GM19452 (cell line): ENCODE data around the gene SNTB2.

Source experiments
- ATAC-seq: cut with Tn5 transposase; IDR thresholded peaks from one replicate; pipeline ENCODE4 v1.9.1; 2021; ENCODE audit not compliant: unreplicated experiment

Gene SNTB2

DNA sequence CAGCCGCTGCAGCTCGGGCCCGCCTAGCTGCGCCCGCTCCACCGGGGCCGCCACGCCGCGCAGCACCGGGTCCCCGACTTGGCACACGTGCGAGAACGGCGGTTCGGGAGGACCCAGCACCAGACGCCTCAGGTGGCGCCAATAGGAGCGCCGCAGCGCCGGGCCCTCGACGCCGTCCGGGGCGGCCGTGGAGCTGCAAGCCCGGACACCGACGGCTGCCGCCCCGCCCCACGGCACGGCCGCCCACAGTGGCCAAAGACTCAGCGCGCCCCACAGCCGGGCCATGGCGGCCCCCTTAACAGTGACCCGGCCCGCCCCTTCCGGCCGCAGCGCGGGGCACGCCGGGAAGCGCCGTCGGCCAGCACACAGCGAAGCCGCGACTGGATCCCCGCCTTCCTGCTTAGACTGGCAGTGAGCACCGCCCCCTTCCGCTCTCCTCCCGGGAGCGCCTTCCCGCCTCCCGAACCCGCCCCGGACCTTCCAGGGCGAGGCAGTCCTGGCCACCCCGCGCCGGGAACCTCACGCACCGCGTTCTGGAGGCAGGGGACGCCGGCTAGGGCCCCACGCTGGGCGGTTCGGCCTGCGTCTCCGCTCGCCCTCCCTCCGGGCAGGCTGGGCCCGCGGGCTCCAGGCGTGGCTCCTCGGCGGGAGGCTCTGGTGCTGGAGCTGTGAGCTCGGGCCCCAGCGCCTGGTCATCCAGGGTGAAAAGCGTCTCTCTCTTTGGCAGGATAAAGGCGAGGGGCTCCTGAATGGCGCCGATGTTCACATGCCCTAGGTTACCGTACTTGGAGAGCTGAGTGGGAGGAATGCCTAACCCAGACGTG is 143.5 kb downstream of the SNTB2 start, which contains the start of gene PDF:
PDF (minus strand) TSS at position 303 of the 824 bp plus-strand sequence; CDS start at position 285, 18 bp downstream.
- peak; percentile 92 for ATAC-seq

DNA sequence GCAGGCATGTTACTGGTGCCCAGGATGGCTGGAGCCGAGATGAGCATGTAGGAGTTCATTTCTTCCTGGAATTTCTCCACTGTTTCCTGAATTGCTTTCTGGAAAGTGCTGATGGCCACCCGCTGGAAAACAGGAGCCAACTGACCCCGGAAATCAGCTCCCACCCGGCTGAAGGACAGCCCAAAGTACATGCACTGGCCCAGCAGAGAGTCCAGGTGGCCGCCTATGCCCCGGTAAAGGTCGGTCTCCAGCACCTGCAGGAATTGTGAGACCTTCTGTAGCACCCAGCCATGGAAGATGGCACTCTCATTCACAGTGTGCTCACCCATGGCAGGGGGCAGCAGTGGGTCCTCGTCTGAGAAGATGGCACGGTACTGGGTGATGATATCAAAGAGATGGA is 147.7 kb downstream of the SNTB2 start:
- no peak for ATAC-seq

DNA sequence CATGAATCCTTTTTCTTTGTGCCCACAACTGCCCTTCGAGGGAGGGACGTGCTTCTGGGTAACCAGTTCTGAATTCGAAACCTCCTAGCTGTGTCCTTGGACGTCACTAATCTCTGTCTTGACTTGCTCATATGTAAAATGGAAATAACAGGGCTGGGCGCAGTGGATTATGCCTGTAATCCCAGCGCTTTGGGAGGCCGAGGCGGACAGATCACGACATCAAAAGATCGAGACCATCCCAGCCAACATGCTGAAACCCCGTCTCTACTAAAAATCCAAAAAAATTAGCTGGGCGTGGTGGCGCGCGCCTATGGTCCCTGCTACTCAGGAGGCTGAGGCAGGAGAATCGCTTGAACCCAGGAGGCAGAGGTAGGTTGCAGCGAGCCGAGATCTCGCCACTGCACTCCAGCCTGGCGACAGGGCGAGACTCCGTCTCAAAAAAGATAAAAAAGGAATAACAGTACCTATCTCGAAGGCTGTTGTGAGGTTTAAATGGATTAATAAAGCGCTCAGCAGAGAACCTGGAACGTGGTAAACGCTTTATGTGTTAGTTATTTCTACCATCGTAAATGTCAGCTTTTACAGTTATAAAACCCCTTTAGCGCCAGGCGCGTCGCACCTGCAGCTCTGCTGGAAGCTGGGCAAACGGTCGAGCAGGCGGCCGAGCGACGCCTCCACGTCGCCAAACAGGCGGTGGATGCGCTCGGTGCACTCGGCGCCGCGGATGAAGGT is 151.8 kb downstream of the SNTB2 start:
- ATAC-seq, result no peak

DNA sequence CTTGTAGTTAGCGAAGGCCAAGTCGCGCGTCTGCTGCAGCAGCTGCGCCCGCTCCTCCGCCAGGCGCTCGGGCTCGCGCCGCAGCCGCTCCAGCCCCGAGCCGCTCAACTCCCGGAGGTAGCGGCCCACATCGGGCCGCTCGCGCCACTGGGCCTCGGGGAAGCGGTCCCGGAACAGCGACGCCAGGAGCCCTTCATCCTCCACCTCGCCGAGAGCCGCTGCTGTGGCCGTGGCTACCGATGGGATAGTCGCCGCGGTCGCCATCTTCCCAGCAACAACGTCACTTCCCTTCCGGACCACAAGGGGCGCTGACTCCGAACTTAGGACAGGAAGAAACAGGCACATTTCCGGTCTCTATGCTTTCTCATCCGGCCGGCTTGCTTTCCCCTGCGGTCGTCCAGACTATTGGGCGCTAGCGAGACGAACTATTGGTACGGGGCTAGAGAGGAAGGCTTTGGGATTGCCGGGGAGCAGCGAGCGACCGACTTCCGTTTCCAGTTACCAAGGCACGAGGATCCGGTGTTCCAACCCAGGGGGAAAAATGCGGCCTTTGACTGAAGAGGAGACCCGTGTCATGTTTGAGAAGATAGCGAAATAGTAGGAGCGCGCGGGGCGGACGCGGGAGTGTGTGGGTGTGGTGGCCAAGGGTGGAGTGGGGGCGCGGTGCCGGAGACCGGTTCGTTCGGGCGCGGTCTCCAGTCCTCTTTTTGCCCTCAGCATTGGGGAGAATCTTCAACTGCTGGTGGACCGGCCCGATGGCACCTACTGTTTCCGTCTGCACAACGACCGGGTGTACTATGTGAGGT is 152.5 kb downstream of the SNTB2 start, which contains the start of the genes COG8 and NIP7:
COG8 (minus strand) TSS at position 276 of the 806 bp plus-strand sequence; CDS start at position 264, 12 bp downstream.
NIP7 (plus strand) TSS at position 484 of the 806 bp plus-strand sequence; CDS start at position 542, 58 bp downstream.
- ATAC-seq, result peak; percentile 91

DNA sequence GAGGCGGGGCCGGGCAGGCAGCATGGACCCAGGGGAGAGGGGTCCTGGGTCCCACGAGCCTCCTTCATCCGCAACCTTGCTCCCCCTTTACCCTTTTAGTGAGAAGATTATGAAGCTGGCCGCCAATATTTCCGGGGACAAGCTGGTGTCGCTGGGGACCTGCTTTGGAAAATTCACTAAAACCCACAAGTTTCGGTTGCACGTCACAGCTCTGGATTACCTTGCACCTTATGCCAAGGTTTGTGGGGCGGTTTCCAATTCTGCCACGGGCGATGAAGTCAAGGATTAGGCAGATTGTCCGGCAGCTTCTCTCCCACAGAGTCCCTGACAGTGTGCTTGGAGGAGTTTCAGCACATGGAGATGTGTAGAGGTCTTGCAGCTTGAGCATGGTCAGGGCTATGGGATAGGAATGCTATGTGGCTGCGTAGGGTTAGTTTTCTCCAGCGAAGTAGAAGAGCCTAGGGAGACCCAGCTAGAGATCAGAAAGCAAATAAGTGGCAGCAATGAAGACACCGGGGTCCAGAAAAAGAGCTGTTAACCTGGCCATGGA is 153.2 kb downstream of the SNTB2 start:
- no peak for ATAC-seq

DNA sequence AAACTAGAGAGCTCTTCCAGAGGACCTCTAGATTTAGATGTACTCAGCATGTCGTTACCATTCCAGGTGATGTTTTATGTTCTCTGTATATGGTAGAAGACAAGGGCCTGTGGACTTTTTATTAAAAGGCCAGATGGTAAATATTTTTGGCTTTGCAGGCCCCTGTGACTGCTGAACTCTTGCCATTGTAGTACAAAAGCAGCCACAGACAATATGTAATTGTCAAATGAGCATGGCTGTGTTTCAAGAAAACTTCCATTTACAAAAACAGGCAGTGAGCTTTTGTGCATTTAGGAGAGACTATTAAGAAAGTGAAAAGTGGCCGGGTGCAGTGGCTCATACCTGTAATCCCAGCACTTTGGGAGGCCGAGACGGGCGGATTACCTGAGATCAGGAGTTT is 157.2 kb downstream of the SNTB2 start:
- ATAC-seq, result no peak

DNA sequence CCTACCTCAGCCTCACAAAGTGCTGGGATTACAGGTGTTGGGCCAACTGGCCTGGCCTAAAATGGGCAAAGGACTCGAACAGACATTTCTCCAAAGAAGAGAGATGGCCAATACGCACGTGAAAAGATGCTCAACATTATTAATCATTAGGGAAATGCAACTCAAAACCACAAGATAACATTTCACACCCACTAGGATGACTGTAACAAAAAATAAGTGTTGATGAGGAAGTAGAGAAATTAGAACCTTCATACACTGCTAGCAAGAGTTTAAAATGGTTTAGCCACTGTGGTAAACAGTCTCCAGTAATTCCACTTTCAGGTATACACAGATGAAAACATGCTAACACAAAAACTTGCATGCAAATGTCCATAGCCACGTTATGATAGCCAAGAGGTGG is 159.0 kb downstream of the SNTB2 start:
- ATAC-seq, result no peak

DNA sequence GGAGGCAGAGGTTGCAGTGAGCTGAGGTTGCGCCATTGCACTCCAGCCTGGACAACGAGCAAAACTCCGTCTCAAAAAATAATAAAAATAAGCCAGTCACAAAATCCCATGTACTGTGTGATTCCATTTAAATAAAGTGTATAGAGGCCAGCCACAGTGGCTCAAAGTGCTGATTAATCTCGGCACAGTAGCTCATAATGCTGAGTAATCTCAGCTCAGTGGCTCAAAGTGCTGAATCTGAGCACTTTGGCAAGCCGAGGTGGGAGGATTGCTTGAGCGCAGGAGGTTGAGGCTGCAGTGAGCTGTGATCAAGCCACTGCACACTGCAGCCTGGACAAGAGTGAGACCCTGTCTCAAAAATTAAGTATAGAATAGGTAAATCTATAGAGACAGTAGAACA is 159.7 kb downstream of the SNTB2 start:
- ATAC-seq, result no peak

DNA sequence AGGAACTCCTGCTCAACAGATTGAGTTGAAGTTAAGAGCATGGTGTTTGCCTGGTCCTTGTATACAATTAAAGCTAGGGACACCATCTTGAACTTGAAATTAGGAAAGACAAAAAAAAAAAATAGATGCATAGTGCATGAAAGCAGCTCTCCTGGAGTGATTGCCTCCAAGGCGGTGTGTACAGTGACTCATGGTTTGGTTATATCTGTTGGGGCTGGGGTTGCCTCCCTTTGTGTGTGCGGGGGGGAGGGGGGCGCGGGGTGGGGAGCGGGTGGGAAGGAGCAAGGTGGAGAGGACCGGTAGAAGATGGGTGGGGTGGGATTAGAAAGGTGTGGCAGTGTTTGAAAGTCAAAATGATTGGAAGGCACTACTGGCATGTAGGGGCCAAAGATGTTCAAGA is 161.3 kb downstream of the SNTB2 start:
- no peak for ATAC-seq

DNA sequence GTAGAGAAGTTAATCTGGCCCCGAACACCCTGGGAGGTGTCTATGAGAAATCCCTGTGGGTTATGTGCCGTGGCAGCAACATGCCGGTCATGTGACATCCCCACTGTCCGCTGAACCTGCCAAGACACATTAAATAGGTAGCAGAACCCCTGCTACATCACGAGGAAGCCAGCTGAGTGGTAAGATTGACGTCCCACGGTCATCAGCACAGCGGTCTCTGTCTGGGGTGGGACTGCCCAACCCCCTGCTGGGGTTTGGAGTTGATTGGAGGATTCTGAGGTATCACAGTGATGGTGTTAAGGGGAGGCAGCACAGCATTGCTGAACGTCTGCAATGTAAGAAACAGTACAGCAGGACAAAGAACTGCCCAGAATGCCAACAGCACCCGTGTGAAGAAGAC is 162.6 kb downstream of the SNTB2 start:
- no peak for ATAC-seq

DNA sequence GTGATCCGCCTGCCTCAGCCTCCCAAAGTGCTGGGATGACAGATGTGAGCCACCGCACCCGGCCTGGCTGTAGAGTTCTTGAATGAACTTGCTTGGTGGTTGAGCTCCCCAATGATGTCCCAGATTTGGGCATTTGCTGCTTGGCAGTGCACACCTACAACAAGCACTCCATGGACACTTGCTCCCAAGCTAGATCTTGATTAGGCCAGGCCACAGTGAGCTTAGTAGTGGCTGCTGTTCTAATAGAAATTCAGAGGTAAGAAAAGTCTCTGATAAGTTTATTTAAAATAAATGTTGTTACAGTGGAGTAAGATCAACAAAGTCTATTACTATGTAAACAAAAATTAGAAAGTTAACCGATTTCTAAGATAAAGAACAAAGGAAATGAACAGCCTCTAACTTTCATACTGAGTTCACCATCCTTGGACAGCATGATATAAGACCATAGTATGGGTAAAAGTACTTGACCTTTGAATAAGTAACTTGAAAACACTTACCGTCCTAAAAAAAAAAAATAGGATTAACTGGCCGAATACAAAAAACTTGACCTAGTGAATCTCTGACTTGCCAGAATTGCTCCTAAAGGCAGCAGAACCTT is 163.7 kb downstream of the SNTB2 start:
- ATAC-seq, result no peak

DNA sequence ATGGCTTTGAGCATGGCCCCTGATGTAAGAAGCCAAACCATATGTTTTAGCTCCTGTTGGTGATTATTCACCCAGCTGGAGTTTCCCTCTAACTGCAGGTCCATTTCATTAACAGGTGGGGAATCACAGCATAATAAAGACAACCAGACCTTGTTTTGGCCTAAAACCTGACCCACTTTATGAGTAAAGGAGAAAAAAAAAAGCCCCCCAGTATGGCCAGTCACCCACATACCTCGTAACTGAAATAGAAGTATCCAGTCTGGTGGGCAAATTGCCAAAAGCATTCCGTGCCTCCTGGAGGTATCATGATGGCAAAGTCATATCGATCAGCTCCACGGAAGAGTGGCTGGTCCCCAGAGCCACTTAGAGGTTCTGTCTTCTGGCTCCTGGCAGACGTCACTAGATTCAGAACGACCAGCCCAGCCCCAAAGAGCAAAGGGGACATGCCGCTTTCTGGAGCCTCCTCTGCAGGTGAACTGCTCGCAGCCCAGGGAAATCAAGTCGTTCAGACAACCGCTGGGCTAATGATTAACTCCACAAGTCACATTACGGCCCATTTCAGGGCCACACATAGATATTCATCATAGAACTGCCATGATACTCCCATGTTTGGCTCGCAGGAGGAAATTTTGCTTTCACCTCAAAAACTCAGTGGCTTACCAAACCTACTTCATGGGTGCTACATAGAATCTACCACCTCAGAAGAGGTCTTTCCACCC is 164.5 kb downstream of the SNTB2 start, which contains the start of gene TMED6:
TMED6 (minus strand) TSS at position 478 of the 719 bp plus-strand sequence; CDS start at position 445, 33 bp downstream.
- ATAC-seq, result no peak
